MM.1S (cell line): Measurements from ENCODE around the gene ABCG2.

Experiments used
- EZH2 ChIP-seq: fragments of 300-600 bp; sonication (generic); optimal IDR thresholded peaks from 2 replicates; pipeline ENCODE3; 2017; ENCODE audit warnings: low read depth, mild to moderate bottlenecking, antibody characterized with exemption, low read length, mixed read lengths
- TF ChIP-seq, protein P1 (sequence below): fragments of 300-600 bp; sonication (generic); IDR thresholded peaks from 2 replicates; pipeline ENCODE4 v1.5.1; 2016; ENCODE audit warnings: antibody characterized with exemption, low read length, mixed read lengths

DNA sequence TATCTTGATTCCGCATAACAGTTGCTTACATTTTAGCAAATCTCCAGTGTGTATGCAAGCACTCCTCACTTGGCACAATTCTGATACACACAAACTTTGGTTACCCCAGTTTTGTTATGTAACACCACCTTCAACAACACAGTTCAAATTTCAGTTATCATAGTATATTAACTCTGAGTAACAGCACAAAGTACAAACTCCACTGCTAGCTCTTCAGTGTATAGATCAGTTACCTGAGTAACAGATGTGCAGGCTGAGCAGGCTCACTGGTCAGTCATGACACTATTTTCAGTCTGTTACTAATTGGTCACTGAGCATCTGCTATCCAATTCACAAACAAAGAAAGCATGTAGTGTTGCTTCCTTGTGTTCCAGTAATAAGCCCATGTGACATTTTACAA is 95.6 kb downstream of the ABCG2 start:
- TF ChIP-seq, protein P1, sequence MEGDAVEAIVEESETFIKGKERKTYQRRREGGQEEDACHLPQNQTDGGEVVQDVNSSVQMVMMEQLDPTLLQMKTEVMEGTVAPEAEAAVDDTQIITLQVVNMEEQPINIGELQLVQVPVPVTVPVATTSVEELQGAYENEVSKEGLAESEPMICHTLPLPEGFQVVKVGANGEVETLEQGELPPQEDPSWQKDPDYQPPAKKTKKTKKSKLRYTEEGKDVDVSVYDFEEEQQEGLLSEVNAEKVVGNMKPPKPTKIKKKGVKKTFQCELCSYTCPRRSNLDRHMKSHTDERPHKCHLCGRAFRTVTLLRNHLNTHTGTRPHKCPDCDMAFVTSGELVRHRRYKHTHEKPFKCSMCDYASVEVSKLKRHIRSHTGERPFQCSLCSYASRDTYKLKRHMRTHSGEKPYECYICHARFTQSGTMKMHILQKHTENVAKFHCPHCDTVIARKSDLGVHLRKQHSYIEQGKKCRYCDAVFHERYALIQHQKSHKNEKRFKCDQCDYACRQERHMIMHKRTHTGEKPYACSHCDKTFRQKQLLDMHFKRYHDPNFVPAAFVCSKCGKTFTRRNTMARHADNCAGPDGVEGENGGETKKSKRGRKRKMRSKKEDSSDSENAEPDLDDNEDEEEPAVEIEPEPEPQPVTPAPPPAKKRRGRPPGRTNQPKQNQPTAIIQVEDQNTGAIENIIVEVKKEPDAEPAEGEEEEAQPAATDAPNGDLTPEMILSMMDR, result no peak
- TF ChIP-seq EZH2, result no peak
